A673 (cell line): ENCODE data around the gene PTGES3. TPM values are rescaled to one million over a fixed set of nuclear protein-coding genes. Genes with fewer than 3 reads are reported as not detected.
A peak's percentile ranks its signal among the peaks of the same experiment; 100 is the strongest.
"Not testable (repeated sequence)": the region's sequence is repeated elsewhere in the genome, so short reads cannot be mapped to it uniquely, and the experiment has no call there.

ENCODE experiments used
- BruUV-seq: library from RNA; stranded (reverse); fragments of 400-500 nt; replicated peaks from 2 replicates; lab custom pipeline; 2021; lab: Mats Ljungman, UMichigan
- CTCF ChIA-PET: fragments of 300-600 bp; sonication (Branson Sonifier 250); formaldehyde crosslinking; loops from one replicate; lab custom pipeline; 2022; ENCODE audit warnings: antibody characterized with exemption; lab: Charles Lee
- POLR2A ChIA-PET: fragments of 300-600 bp; sonication (Branson Sonifier 250); formaldehyde crosslinking; loops from one replicate; lab custom pipeline; 2022; ENCODE audit warnings: antibody characterized with exemption; ENCODE audit not compliant: low non-redundant PET; lab: Charles Lee
- DNase-seq: peaks from one replicate; pipeline ENCODE4 v3.0.0-alpha.2; 2015; ENCODE audit warnings: low spot score
- H3K27ac ChIP-seq: fragments of 200-600 bp; sonication (generic); 2 replicates; pipeline ENCODE4 v1.5.1; 2016; ENCODE audit warnings: mixed run types, low read depth, mild to moderate bottlenecking, mixed read lengths, antibody characterized with exemption, low read length; ENCODE audit not compliant: poor library complexity, severe bottlenecking
- H3K27me3 ChIP-seq: fragments of 200-600 bp; sonication (generic); replicated peaks from 2 replicates; pipeline ENCODE4 v1.6.1; 2017; ENCODE audit warnings: mixed run types, low read depth, mild to moderate bottlenecking, mixed read lengths, antibody characterized with exemption, low read length; ENCODE audit not compliant: insufficient read depth, poor library complexity
- H3K36me3 ChIP-seq: fragments of 200-600 bp; sonication (generic); 2 replicates; pipeline ENCODE4 v1.6.1; 2016; ENCODE audit warnings: mixed run types, mild to moderate bottlenecking, mixed read lengths, antibody characterized with exemption, low read length; ENCODE audit not compliant: insufficient read depth, poor library complexity, severe bottlenecking
- H3K4me1 ChIP-seq: fragments of 200-600 bp; sonication (generic); 2 replicates; pipeline ENCODE4 v1.6.1; 2017; ENCODE audit warnings: mixed run types, mild to moderate bottlenecking, mixed read lengths, antibody characterized with exemption, low read length; ENCODE audit not compliant: insufficient read depth, poor library complexity, severe bottlenecking
- H3K4me3 ChIP-seq: fragments of 200-600 bp; sonication (generic); 2 replicates; pipeline ENCODE4 v1.5.1; 2016; ENCODE audit warnings: low read depth, mixed run types, mild to moderate bottlenecking, mixed read lengths, low read length; ENCODE audit not compliant: poor library complexity, severe bottlenecking
- H3K9me3 ChIP-seq: fragments of 200-600 bp; sonication (generic); 2 replicates; pipeline ENCODE4 v1.6.1; 2016; ENCODE audit warnings: mixed run types, low read depth, mild to moderate bottlenecking, mixed read lengths, antibody characterized with exemption, low read length; ENCODE audit not compliant: poor library complexity, severe bottlenecking
- EZH2 ChIP-seq: fragments of 200-600 bp; sonication (generic); IDR thresholded peaks from 2 replicates; pipeline ENCODE4 v1.6.1; 2017; ENCODE audit warnings: borderline replicate concordance, low read depth, mild to moderate bottlenecking, mixed read lengths, antibody characterized with exemption, low read length; ENCODE audit not compliant: poor library complexity, severe bottlenecking
- intact Hi-C: fragments of 100-400 bp; cut with micrococcal nuclease; formaldehyde crosslinking; loops from one replicate; pipeline ENCODE4 v1.10.0; 2022; ENCODE audit not compliant: unreplicated experiment
- total RNA-seq: library from RNA; stranded (reverse); gene quantifications from 2 replicates; pipeline ENCODE4 v1.2.3, GENCODE V29; 2021
- TF ChIP-seq, protein P1 (sequence below): fragments of 300-800, 200-600 bp; sonication (generic); conservative IDR thresholded peaks from 2 replicates; pipeline ENCODE4 v1.5.1; 2017; ENCODE audit warnings: low read depth, mild to moderate bottlenecking, antibody characterized with exemption, low read length, moderate library complexity, mixed read lengths

Gene PTGES3
- total RNA-seq, 1 experiment from 2014 or later, result 450 TPM

DNA sequence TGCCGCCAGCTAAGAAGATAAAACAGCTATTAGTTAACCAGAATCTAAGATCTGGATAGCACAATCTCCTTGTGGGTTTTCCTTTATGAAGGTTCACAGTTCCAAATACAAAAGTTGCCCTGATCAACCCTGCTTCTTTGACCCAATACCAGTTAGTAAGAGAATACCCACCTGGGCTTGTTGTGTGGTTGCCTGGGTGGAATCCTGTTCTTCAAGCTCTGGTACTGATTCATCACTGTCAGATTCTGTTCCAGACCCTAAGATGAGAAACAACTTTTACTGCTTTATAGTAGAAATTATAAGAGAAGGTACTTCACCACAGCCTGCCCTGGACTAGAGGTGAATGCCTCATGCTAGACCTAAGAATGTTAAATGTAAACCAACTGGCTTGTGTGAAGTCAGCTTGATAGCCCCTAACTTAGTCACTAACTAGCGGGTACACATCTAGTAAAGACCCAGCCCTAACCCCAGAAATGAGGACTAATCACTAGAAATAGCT lies 26.4 kb upstream of the PTGES3 start:
- intact Hi-C loops, result no loop called here
- no peak for TF ChIP-seq EZH2
- TF ChIP-seq, protein P1, sequence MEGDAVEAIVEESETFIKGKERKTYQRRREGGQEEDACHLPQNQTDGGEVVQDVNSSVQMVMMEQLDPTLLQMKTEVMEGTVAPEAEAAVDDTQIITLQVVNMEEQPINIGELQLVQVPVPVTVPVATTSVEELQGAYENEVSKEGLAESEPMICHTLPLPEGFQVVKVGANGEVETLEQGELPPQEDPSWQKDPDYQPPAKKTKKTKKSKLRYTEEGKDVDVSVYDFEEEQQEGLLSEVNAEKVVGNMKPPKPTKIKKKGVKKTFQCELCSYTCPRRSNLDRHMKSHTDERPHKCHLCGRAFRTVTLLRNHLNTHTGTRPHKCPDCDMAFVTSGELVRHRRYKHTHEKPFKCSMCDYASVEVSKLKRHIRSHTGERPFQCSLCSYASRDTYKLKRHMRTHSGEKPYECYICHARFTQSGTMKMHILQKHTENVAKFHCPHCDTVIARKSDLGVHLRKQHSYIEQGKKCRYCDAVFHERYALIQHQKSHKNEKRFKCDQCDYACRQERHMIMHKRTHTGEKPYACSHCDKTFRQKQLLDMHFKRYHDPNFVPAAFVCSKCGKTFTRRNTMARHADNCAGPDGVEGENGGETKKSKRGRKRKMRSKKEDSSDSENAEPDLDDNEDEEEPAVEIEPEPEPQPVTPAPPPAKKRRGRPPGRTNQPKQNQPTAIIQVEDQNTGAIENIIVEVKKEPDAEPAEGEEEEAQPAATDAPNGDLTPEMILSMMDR, result no peak
- Histone ChIP-seq H3K27ac (peak overlapping the region; percentile 48), H3K36me3 (peaks cover 68% of the 10 kb centered on the region), H3K4me3 (no peak overlapping the region), H3K9me3 (no peaks in the 10 kb centered on the region), H3K27me3 (no peaks in the 10 kb centered on the region), H3K4me1 (peaks cover 33% of the 10 kb centered on the region)
- ChIA-PET CTCF (no interaction called here), POLR2A (no interaction called here)
- DNase-seq, result no peak
- BruUV-seq, result no TSS peak

DNA sequence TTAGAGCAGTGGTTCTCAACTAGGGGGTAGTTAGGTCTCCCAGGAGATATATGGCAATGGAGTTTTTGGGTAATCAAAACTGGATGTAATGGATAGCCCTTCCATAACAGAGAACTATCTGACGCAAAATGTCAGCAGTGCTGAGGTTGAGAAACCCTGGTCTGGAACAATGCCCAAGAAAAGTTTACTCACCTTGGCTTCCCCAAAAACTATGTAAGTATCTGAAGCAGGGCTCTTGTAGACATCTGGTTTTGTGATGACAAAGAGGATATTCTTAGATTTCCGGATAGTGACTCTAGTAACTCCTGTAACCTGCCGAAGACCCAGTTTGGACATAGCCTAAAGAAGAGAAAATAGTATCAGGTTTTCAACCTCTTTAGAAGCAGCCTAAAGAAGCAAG lies 25.3 kb upstream of the PTGES3 start:
- TF ChIP-seq EZH2, result no peak
- TF ChIP-seq, protein P1, result no peak
- Histone ChIP-seq H3K9me3 (no peaks in the 10 kb centered on the region), H3K27me3 (no peaks in the 10 kb centered on the region), H3K4me3 (no peak overlapping the region), H3K36me3 (peaks cover 58% of the 10 kb centered on the region), H3K4me1 (peaks cover 22% of the 10 kb centered on the region), H3K27ac (peak overlapping the region; percentile 15)
- ChIA-PET POLR2A (no interaction called here), CTCF (no interaction called here)
- intact Hi-C loops, result no loop called here
- no TSS peak for BruUV-seq
- DNase-seq, result no peak

DNA sequence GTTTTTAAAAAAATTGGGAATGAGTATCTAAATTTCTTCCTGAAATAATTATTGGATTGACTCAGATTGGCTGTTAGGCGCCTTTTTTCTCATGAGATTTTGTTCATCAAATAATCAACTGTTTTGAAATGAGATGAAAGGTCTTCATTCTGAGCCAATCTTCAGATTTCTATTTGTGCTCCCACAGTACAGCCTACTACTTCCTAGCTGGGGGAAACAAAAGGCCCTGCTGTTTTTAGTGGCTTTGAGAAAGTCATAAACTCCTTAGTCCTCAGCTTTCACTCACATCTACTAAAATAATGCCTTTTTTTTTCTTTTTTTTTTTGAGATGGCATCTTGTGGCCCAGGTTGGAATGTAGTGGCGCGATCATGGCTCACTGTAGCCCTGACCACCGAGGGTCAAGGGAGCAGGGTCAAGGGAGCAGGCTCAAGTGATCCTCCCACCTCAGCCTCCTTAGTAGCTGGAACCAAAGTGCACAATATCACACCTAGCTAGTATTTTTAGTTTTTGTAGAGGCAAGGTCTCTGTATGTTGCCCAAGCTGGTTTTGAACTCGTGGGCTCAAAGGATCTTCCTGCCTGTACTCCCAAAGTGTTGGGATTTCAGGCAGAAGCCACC lies 21.8 kb upstream of the PTGES3 start:
- Histone ChIP-seq H3K4me1 (no peaks in the 10 kb centered on the region), H3K27ac (peak overlapping the region; percentile 11), H3K4me3 (no peak overlapping the region), H3K27me3 (no peaks in the 10 kb centered on the region), H3K9me3 (no peaks in the 10 kb centered on the region), H3K36me3 (peaks cover 39% of the 10 kb centered on the region)
- CTCF ChIA-PET, result no interaction called here
- POLR2A ChIA-PET, result interaction anchor here (0.6 kb wide), 1 partner anchor 93 kb away, joined by 4 read pairs; no protein-coding TSS in a partner anchor
- intact Hi-C loops, result no loop called here
- TF ChIP-seq, protein P1, result no peak
- no peak for TF ChIP-seq EZH2
- BruUV-seq, result no TSS peak
- no peak for DNase-seq

DNA sequence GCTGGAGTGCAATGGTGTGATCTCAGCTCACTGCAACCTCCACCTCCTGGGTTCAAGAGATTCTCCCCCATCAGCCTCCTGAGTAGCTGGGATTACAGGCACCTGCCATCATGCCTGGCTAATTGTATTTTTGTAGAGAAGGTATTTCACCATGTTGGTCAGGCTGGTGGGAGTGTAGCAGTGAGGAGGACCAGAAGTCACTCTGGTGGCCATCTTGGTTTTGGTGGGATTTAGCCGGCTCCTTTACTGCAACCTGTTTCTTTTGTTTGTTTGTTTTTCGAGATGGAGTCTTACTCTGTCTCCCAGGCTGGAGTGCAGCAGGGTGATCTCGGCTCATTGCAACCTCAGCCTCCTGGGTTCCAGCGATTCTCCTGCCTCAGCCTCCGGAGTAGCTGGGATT lies 16.4 kb upstream of the PTGES3 start:
- CTCF ChIA-PET, result interaction anchor here (0.6 kb wide), 1 partner anchor 13 kb away, joined by 4 read pairs; no protein-coding TSS in a partner anchor
- POLR2A ChIA-PET, DNase-seq, H3K4me3 ChIP-seq, H3K9me3 ChIP-seq, H3K27ac ChIP-seq, H3K36me3 ChIP-seq, intact Hi-C loops, BruUV-seq, H3K27me3 ChIP-seq: not testable (repeated sequence)
- peaks cover 11% of the 10 kb centered on the region for H3K4me1 ChIP-seq
